Measurements from ENCODE around the gene DHX32. TPM values are rescaled to one million over a fixed set of nuclear protein-coding genes. Genes with fewer than 3 reads are reported as not detected.

Gene DHX32
- total RNA-seq, 1 experiment from 2014 or later = 36.2 TPM

DNA sequence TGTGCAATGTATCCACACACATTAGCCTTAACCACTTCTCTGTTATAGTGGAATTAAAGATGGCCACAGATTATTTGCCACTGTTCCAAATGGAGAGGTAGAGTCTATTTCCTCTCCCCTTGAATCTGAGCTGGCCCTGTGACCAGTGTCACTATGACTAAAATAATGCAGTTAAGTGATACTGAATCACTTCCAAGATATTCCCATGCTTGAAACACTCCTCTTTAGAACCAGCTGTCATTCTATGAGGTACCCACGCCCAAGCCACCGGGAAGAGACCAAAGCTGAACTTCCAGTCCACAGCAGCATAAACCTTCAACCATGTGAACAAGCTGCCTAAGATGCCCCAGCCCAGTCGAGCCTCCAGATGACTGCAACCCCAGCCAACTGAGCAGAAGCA, 2.1 kb upstream of the DHX32 start:
- TF ChIP-seq, protein P1, sequence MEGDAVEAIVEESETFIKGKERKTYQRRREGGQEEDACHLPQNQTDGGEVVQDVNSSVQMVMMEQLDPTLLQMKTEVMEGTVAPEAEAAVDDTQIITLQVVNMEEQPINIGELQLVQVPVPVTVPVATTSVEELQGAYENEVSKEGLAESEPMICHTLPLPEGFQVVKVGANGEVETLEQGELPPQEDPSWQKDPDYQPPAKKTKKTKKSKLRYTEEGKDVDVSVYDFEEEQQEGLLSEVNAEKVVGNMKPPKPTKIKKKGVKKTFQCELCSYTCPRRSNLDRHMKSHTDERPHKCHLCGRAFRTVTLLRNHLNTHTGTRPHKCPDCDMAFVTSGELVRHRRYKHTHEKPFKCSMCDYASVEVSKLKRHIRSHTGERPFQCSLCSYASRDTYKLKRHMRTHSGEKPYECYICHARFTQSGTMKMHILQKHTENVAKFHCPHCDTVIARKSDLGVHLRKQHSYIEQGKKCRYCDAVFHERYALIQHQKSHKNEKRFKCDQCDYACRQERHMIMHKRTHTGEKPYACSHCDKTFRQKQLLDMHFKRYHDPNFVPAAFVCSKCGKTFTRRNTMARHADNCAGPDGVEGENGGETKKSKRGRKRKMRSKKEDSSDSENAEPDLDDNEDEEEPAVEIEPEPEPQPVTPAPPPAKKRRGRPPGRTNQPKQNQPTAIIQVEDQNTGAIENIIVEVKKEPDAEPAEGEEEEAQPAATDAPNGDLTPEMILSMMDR (conservative IDR thresholded peaks at IDR 0.05; ENCODE audit: low read depth, low read length) = no peak
- TF ChIP-seq EZH2 (IDR thresholded peaks at IDR 0.05; ENCODE audit: borderline replicate concordance, low read depth, low read length, poor library complexity, severe bottlenecking) = no peak
- H3K27ac ChIP-seq (ENCODE audit: low read depth, low read length, poor library complexity, severe bottlenecking) = no peak overlapping the region
- ChIA-PET POLR2A (ENCODE audit: low non-redundant PET) (no interaction called here), CTCF (no interaction called here)
- H3K9me3 ChIP-seq (ENCODE audit: low read depth, low read length, poor library complexity, severe bottlenecking) = peaks cover 2% of the 10 kb centered on the region
- no peaks in the 10 kb centered on the region for H3K4me1 ChIP-seq (ENCODE audit: insufficient read depth, low read length, poor library complexity, severe bottlenecking)
- no peaks in the 10 kb centered on the region for H3K27me3 ChIP-seq (replicated peaks; ENCODE audit: insufficient read depth, low read depth, low read length, poor library complexity)
- H3K4me3 ChIP-seq (ENCODE audit: low read depth, low read length, poor library complexity, severe bottlenecking) = no peak overlapping the region
- no peaks in the 10 kb centered on the region for H3K36me3 ChIP-seq (ENCODE audit: insufficient read depth, low read length, poor library complexity, severe bottlenecking)
- BruUV-seq (replicated peaks) = no TSS peak
- intact Hi-C loops (cut with micrococcal nuclease; ENCODE audit: unreplicated experiment) = no loop called here
- no peak for DNase-seq (ENCODE audit: low spot score)

DNA sequence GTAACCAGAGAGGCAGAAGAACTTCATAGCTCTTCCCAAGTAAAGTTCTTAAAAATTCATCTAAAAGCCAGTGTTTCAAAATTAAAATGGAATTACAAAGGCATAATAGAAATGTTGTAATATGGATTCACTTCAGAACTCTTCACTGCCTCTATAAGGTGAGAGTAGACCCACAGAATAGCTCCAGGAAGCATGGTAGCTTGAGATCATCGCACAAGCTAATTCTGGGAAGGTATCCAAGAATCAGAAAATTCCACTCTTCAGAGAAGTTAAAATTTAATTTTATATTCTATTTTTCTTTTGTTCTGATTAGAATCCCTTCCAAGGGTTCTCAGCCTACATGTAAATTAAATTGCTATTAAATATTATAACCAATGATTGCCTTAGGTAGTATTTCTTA, 1.5 kb upstream of the DHX32 start:
- DNase-seq (ENCODE audit: low spot score) = no peak
- Histone ChIP-seq H3K27me3 (replicated peaks; ENCODE audit: insufficient read depth, low read depth, low read length, poor library complexity) (no peaks in the 10 kb centered on the region), H3K9me3 (ENCODE audit: low read depth, low read length, poor library complexity, severe bottlenecking) (peaks cover 2% of the 10 kb centered on the region), H3K36me3 (ENCODE audit: insufficient read depth, low read length, poor library complexity, severe bottlenecking) (no peaks in the 10 kb centered on the region), H3K27ac (ENCODE audit: low read depth, low read length, poor library complexity, severe bottlenecking) (no peak overlapping the region), H3K4me1 (ENCODE audit: insufficient read depth, low read length, poor library complexity, severe bottlenecking) (no peaks in the 10 kb centered on the region), H3K4me3 (ENCODE audit: low read depth, low read length, poor library complexity, severe bottlenecking) (no peak overlapping the region)
- ChIA-PET CTCF (no interaction called here), POLR2A (ENCODE audit: low non-redundant PET) (interaction anchor here (0.5 kb wide), 1 partner anchor 17 kb away, joined by 3 read pairs; no protein-coding TSS in a partner anchor)
- no TSS peak for BruUV-seq (replicated peaks)
- intact Hi-C loops (cut with micrococcal nuclease; ENCODE audit: unreplicated experiment) = no loop called here
- no peak for TF ChIP-seq EZH2 (IDR thresholded peaks at IDR 0.05; ENCODE audit: borderline replicate concordance, low read depth, low read length, poor library complexity, severe bottlenecking)
- TF ChIP-seq, protein P1 (conservative IDR thresholded peaks at IDR 0.05; ENCODE audit: low read depth, low read length) = no peak

DNA sequence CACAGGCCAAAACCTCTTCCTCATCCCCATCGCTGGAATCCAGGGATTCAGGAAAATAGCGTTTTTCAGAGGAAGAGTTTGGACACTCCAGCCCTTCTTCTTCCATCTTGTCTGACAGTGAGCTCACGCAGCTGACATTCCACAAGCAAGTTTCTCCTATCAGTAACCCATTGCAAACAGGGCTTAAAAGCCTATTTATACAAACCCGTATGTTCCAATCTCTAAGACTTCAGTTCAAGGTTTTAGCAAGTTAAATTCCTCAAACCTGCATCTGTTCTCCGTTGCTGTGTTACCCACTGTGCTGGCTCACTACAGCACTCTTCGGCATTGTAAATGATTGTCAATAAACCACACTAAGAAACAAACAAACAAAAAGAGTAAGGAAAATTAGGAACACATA, 373 bp downstream of the DHX32 start:
- H3K27ac ChIP-seq (ENCODE audit: low read depth, low read length, poor library complexity, severe bottlenecking) = no peak overlapping the region
- H3K27me3 ChIP-seq (replicated peaks; ENCODE audit: insufficient read depth, low read depth, low read length, poor library complexity) = no peaks in the 10 kb centered on the region
- H3K4me1 ChIP-seq (ENCODE audit: insufficient read depth, low read length, poor library complexity, severe bottlenecking) = no peaks in the 10 kb centered on the region
- intact Hi-C loops (cut with micrococcal nuclease; ENCODE audit: unreplicated experiment) = no loop called here
- no TSS peak for BruUV-seq (replicated peaks)
- ChIA-PET CTCF (no interaction called here), POLR2A (ENCODE audit: low non-redundant PET) (no interaction called here)
- no peak overlapping the region for H3K4me3 ChIP-seq (ENCODE audit: low read depth, low read length, poor library complexity, severe bottlenecking)
- H3K36me3 ChIP-seq (ENCODE audit: insufficient read depth, low read length, poor library complexity, severe bottlenecking) = peaks cover 14% of the 10 kb centered on the region
- no peak for DNase-seq (ENCODE audit: low spot score)
- TF ChIP-seq, protein P1 (conservative IDR thresholded peaks at IDR 0.05; ENCODE audit: low read depth, low read length) = no peak
- no peak for TF ChIP-seq EZH2 (IDR thresholded peaks at IDR 0.05; ENCODE audit: borderline replicate concordance, low read depth, low read length, poor library complexity, severe bottlenecking)
- H3K9me3 ChIP-seq (ENCODE audit: low read depth, low read length, poor library complexity, severe bottlenecking) = peaks cover 7% of the 10 kb centered on the region
